Measurements from ENCODE around the gene F10. TPM values are rescaled to one million over a fixed set of nuclear protein-coding genes. Genes with fewer than 3 reads are reported as not detected.

The F10 gene
- total RNA-seq, 4 donors from 2014 or later = 4.1 to 22.5 (median 11.8) TPM

GRCh38 chr13:113090415-113090770, 32.2 kb upstream of the F10 start:
- Histone ChIP-seq H3K4me3 (no peak overlapping the region), H3K4me1 (no peaks in the 10 kb centered on the region), H3K27ac (no peak overlapping the region), H3K9me3 (no peaks in the 10 kb centered on the region), H3K36me3 (peaks cover 0 to 2% (median 0%) of the 10 kb centered on the region in 3 donors), H3K27me3 (no peaks in the 10 kb centered on the region)
- no peak for TF ChIP-seq POLR2A (IDR thresholded peaks at IDR 0.05)
- TF ChIP-seq, protein P1, sequence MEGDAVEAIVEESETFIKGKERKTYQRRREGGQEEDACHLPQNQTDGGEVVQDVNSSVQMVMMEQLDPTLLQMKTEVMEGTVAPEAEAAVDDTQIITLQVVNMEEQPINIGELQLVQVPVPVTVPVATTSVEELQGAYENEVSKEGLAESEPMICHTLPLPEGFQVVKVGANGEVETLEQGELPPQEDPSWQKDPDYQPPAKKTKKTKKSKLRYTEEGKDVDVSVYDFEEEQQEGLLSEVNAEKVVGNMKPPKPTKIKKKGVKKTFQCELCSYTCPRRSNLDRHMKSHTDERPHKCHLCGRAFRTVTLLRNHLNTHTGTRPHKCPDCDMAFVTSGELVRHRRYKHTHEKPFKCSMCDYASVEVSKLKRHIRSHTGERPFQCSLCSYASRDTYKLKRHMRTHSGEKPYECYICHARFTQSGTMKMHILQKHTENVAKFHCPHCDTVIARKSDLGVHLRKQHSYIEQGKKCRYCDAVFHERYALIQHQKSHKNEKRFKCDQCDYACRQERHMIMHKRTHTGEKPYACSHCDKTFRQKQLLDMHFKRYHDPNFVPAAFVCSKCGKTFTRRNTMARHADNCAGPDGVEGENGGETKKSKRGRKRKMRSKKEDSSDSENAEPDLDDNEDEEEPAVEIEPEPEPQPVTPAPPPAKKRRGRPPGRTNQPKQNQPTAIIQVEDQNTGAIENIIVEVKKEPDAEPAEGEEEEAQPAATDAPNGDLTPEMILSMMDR (IDR thresholded peaks at IDR 0.05) = no peak
- DNase-seq = no peak

GRCh38 chr13:113090806-113091205, 31.8 kb upstream of the F10 start:
- Histone ChIP-seq H3K27me3 (no peaks in the 10 kb centered on the region), H3K4me3 (no peak overlapping the region), H3K9me3 (no peaks in the 10 kb centered on the region), H3K27ac (no peak overlapping the region), H3K36me3 (peaks cover 0 to 2% (median 0%) of the 10 kb centered on the region in 3 donors), H3K4me1 (no peaks in the 10 kb centered on the region)
- TF ChIP-seq, protein P1 (IDR thresholded peaks at IDR 0.05) = no peak
- no peak for TF ChIP-seq POLR2A (IDR thresholded peaks at IDR 0.05)
- DNase-seq = no peak

DNA sequence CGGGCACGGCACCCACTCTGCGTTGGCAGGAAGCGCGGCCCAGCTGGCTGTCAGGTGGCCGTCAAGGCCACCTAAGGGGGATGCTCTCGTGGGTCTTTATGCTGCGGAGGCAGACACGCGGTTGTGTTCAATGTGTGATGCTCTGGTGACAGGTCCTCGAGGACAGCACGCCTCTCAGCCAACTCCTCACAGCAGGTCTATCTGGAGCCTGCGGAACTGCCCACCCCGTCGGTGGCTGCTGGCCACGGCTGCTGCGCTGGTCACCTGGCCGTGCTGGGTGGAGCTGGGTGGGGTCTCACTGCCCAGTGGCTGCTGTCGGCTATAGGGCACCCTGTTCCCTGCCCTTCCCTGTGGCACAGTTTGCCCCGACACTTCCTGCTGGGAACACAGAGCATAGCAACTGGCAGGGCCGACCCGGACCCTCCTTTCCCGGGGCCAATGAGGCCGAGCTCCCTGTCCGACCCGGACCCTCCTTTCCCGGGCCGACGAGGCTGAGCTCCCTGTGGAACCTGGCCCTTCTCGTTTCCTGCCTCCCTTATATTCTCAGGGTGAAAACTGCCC, 31.3 kb upstream of the F10 start:
- H3K36me3 ChIP-seq = peaks cover 0 to 2% (median 0%) of the 10 kb centered on the region in 3 donors
- no peaks in the 10 kb centered on the region for H3K27me3 ChIP-seq
- H3K9me3 ChIP-seq = no peaks in the 10 kb centered on the region
- no peak overlapping the region for H3K4me3 ChIP-seq
- TF ChIP-seq POLR2A (IDR thresholded peaks at IDR 0.05) = no peak
- TF ChIP-seq, protein P1 (IDR thresholded peaks at IDR 0.05) = no peak
- H3K27ac ChIP-seq = no peak overlapping the region
- no peaks in the 10 kb centered on the region for H3K4me1 ChIP-seq
- DNase-seq = no peak

GRCh38 chr13:113091891-113092775, 30.5 kb upstream of the F10 start:
- H3K36me3 ChIP-seq = peaks cover 0 to 2% (median 0%) of the 10 kb centered on the region in 3 donors
- no peak for TF ChIP-seq POLR2A (IDR thresholded peaks at IDR 0.05)
- TF ChIP-seq, protein P1 (IDR thresholded peaks at IDR 0.05) = no peak
- no peak overlapping the region for H3K4me3 ChIP-seq
- H3K4me1 ChIP-seq = no peaks in the 10 kb centered on the region
- no peaks in the 10 kb centered on the region for H3K27me3 ChIP-seq
- H3K9me3 ChIP-seq = no peaks in the 10 kb centered on the region
- no peak for DNase-seq
- no peak overlapping the region for H3K27ac ChIP-seq

DNA sequence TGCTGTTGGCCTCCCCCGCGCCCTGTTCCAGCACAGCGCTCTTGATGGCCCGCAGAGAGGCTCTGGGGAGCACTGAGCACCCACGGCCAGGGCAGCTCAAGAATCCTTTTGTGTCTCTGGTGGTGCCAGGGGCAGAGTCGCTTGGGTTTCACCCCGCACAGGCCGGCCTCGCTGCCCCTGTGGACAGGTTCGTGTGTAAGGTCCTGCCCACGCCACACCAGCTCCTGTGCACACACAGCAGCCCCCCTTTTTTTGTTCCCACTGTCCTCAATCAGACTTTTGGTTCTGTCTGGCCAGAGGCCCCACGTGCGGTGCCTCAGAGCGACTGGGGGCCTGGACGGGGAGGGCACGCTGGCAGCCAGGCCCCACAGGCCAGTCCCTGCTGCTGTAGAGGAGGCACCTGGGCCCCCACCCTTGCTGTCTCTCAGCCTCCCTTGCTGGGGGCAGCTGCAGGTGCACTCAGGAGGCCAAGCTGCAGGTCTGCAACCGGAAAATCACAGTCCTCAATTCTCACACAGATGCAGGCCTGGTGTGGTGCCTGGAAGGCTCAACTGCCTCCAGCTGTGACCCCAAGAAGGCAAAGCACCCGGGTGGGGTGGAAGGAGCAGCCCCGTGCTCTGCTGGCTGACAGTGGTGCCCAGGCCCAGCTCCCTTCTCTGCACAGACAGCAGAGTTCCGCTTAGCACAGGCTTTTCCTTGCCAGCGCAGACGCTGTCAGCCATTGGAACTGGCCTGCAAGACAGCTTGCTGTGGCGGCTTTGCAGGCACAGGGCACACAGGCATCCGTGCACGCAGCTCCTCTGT, 29.6 kb upstream of the F10 start:
- H3K9me3 ChIP-seq = no peaks in the 10 kb centered on the region
- no peaks in the 10 kb centered on the region for H3K4me1 ChIP-seq
- no peak overlapping the region for H3K4me3 ChIP-seq
- H3K36me3 ChIP-seq = peaks cover 0 to under 1% (median 0%) of the 10 kb centered on the region in 3 donors
- DNase-seq = no peak
- no peak for TF ChIP-seq POLR2A (IDR thresholded peaks at IDR 0.05)
- TF ChIP-seq, protein P1 (IDR thresholded peaks at IDR 0.05) = no peak
- H3K27ac ChIP-seq = no peak overlapping the region
- no peaks in the 10 kb centered on the region for H3K27me3 ChIP-seq
